T-helper 2 cell (primary cell): ENCODE measurements around the gene GLYATL3.
A peak's percentile ranks its signal among the peaks of the same experiment; 100 is the strongest.

Experiments used
- DNase-seq, 5 experiments: peaks; one replicate each; pipeline versions ENCODE4 v3.0.0 to v3.0.0-alpha.2; 2012 to 2022

Gene GLYATL3

DNA sequence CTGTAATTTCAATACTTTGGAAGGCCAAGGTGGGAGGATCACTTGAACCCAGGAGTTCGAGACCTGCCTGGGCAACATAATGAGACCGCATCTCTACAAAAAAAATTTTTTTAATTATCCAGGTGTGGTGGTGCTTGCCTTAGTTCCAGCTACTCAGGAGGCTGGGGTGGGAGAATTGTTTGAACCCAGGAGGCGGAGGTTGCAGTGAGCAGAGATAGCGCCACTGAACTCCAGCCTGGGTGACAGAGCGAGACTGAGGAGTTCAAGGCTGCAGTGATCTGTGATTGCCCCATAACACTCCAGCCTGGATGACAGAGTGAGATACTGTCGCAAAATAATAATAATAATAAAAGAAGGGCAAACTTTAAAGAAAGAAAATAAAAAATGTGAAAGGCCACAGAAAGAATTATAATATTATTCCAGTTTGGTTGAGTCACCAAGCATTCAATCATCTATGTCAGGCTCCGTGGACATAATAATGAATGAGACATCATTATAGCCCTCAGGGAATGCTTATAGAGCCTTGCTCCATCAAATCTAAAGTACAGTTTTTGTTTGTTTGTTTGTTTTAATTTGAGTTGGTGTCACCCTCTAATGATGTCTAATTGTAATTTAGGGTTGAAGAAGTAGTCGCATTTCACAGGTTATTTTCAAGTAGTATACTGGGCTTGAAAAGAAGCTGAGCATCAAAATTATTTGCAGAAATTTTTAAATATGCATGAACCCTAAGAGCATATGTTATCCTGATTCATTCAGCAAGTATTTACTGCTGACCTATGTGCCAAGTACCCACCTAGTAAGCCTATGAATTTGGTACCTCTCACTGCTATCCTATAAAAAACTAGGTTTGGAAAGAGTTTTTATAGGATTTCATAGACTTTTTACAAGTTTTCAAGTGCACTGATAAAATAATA lies 15.1 kb downstream of the GLYATL3 start:
- DNase-seq, result no peak

DNA sequence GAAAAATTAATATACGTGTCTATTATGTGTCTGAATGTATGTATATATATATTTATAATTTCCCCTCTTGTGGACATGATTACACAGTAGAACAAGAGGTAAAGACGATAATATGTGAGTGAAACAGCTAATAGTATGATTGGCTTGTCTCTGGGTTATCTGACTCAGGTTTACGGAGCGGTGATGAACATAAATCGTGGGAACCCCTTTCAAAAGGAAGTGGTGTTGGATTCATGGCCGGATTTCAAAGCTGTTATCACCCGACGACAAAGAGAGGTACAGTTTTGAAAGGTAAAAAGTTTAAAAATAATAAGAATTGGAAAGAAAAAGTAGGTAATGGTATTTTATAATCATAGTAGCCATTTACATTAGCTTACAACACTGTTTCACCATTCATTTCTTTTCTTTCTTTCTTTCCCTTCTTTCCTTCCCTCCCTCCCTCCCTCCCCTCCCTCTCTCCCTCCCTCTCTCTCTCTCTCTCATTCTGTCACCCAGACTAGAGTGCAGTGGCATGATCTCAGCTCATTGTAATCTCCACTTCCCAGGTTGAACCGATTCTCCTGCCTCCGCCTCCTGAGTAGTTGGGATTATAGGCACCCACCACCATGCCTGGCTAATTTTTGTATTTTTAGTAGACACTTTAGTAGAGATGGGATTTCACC lies 15.9 kb downstream of the GLYATL3 start:
- no peak for DNase-seq

DNA sequence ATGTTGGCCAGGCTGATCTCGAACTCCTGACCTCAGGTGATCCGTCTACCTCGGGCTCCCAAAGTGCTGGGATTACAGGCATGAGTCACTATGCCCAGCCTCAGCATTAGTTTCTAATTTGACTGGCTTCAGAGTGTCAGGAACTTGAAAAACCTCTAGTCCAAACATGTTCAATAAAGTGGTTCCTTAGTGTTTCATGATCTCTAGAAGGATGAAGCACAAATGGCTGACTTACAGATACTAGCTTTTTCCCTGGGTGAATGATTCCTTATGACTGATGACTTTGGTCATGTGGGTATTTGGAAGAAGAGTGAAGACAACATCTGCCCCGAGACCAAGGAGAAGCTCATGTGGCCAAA lies 16.4 kb downstream of the GLYATL3 start:
- DNase-seq, result no peak

DNA sequence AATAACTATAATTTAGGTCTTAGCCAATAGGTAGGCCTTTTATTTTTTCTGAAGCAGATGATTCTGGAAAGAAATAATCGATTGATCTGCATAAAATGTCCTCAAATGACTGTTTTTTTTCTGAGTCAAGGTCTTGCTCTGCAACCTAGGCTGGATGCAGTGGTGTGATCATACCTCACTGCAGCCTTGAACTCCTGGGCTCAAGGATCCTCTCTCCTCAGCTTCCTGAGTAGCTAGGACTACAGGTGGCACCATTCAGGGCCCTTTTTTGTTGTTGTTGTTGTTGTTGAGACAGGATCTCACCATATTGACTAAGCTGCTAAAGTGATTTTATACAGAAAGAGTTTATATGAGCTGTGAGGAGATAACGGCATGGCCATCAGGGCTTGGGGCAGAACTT lies 18.2 kb downstream of the GLYATL3 start:
- no peak for DNase-seq

DNA sequence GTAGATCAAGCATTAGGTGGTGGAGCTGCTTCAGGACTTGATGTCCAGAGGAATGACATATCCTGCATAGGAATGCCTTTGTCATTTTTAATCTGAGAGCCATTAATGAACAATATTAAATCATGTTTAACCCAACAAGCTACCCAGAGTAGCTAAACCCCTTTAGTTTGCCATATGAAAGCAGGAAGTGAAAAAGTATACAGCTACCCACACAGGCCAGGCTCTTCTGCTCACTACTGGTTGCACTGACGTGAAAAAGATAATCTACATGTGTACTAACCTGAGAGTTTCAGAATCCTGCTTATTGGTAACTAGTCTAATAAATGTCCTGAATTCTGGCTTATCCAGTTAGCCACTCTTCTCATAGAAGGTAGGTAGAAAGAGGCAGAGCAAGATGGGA lies 19.9 kb downstream of the GLYATL3 start:
- no peak for DNase-seq

DNA sequence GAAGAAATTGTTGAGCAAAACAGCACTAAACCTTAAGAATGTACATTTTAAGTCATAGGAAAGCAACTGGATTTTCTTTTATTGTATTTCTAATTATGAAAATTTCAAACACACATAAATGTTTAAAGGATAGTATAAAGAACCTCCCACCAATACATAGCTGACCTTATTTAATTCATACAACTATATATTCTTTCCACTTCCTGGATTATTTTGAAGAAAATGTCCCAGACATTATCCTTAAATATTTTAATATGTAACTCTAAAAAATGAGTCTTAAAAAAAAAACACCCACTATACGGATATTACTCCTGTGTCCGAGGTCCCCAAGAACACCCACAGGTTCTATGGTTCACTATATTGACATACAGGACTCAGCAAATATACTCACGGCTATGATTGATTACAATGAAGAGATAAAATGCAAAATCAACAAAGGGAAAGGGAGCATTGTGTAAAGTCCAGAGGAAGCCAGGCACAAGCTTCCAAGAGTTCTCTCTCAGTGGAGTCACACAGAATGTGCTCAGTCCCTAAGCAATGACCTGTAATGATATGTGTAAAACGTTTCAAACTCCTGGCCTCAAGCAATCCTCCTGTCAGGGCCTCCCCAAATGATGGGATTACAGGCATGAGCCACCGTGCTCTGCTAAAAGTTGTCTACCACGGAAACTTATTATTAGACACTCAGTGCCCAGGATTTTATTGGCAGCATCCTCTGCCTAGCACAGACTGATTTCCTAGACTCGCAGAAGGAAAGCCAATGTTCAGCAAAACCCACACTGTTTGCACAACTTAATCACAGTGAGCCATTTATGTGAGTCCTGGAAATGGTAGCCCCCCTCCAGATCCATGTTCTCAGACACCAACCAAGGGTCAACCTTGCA lies 23.2 kb downstream of the GLYATL3 start:
- DNase-seq, result no peak

DNA sequence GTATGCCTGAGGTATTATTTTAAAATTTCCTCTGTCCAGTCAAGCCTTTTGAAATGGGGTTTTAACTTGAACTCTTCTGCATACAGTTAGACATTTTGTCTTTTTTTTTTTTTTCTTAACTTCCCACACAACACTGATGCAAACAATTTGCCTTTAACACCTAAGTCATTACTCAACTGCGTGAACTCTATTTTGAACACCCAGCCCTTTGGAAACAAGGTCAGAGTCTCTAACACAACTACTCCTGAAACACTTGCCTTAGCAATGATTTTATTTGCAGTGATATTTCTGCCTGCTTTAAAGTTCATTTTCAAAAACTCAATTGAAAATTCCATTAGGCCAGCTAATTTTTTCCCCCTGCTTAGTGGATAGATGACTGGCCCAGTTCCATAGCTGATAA lies 24.2 kb downstream of the GLYATL3 start:
- no peak for DNase-seq

DNA sequence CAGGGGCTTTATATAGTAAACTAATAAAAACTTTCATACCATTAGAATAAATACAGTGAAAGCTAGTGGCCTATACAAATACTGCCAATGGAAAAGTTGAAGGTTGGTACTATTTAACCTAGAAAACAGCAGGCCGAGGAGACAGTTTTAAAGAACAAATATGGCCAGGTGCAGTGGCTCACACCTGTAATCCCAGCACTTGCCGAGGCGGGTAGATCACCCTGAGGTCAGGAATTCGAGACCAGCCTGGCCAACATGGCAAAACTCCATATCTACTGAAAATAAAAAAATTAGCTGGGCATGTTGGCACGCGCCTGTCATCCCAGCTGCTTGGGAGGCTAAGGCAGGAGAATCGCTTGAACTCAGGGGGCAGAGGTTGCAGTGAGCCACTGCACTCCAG lies 24.8 kb downstream of the GLYATL3 start:
- DNase-seq, result no peak

DNA sequence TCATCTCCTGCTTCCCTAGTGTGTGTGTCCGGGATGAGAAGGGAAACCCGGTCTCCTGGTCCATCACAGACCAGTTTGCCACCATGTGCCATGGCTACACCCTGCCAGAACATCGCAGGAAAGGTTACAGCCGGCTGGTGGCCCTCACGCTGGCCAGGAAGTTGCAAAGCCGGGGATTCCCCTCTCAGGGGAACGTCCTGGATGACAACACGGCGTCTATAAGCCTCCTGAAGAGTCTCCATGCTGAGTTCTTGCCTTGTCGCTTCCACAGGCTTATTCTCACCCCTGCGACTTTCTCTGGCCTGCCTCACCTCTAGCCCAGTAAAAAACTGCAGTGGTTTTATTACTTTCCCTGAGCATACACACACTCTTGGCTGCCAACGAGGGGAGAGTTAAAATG lies 26.9 kb downstream of the GLYATL3 start:
- no peak for DNase-seq

DNA sequence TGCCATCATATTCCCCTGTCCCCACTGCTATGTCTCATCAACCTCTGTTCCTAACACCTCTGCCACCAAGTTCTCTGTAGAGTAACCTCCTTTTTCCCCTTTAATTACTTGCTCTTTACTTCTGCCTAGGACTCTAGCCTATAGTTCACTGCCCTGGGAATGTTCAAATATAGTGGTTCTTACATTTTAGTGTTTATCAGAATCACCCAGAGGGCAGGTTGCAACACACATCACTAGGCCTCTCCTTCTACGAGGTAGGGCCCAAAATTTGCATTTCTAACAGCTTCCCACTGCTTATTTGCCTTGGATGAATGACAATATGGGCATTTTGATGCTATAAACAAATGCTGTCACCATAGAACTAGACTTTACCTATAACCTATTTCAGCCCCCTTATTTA lies 27.6 kb downstream of the GLYATL3 start:
- no peak for DNase-seq

DNA sequence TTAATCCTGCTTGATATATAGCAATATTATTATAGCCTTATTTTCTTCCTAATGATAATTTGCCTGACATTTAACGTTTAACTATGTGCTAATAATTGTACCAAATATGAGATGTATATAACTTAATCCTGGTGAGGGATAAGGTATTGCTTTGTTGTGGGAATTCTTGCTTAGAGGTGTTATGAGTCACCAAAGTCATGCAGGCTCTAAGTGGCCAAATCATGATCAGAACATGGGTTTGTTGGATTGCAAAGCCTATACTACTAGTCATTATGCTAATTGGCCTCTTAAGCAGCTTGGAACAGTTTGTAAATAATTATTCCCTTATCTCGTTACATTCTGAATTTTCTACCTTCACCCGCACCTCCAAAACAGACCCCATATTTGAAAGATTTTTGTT lies 28.8 kb downstream of the GLYATL3 start:
- no peak for DNase-seq

DNA sequence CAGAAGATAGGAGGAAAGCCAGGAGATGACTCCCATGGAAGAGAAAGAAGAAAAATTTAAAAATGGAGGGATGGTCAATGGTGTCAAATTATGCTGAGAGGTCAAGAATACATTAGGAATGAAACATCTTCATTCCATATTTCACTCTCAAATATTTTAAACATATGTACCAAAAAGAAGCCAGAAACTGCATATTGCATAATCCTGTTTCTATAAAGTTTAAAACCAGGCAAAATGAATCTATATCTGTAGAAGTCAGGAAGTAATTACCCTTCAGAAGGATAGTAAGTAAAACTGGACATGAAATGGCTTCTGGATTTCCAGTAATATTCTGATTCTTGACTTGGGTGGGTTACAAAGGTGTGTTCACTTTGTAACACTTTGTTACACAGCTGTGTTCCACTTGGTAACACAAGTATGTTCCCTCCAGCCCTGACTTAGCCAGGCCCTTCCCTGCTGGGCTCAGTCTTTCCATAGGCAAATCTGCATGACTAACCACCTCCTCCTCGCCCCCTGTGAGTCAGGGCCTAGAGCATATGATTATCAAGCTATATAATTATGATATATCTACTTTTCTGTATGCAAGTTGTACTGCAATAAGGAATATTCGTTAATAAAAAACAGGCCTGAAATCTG lies 30.5 kb downstream of the GLYATL3 start:
- DNase-seq, result no peak

DNA sequence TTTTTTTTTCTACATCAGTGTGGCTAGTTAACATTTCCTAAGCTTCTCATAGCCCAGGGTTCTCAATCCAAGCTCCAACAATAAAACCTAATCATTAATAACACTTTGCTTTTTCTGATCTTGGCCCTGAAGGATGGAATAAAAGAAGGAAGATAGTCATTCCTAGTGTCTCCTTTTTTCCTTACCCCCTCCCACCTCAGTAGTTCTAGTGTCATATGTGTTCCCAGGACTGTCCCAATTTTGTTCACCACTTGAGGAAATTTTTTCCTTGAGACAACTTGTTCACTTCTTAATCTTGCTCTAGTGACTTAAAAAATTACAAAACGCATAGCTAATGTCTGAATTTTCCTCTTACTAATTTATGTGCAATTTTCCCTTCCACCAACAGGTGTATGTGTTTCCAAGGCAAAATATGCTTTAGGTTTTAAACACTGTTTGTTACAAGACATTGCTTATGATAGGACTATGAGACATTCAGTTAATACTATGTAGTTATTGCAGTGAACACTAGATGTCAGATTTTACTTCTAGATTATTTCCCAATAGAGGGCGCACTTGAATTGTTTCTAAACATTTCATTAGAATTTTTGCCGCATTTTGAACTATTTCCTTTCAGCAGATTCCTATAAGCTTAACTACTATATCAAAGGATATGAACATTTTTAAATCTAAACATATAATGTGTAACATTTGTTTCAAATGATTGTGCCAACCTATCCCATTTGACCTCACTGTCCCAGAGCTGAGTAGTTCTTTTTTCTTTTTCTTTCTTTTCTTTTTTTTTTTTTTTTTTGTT lies 32.2 kb downstream of the GLYATL3 start:
- DNase-seq, result peak in 1 of 5 experiments; percentile 43

DNA sequence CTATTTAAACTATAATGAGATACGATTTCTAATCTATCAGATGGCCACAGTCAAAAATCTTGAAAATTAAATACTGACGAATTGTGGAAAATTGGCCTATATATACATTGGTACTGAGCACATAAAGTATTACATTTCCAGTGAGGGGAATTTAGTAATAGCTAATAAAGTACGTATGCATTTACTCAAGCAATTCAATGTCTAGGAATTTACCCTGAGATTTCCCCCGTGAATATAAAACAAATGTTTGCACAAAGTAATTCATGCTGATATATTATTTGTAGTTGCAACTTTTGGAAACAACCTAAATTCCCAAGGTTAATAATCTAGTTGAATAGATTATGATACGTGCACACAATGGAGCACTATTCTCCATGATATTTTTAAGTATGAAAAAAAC lies 36.1 kb downstream of the GLYATL3 start:
- no peak for DNase-seq

DNA sequence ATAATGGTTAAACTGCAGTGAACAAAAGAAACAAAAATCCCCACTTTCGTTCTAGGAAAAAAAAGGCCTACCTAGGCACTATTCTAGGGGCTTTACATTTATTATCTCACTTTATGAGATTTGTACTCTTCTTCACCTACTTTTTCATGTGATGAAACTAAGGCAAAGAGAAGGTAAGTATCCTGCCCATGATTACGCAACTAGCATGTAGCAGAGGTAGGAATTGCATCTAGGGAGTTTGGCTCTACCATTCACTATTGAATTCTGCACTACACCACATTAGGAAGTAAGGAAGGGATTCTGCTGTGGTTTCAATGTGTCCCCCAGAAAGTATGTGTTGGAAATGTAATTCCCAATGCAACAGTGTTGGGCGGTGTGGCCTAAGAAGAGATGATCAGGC lies 39.4 kb downstream of the GLYATL3 start:
- no peak for DNase-seq

DNA sequence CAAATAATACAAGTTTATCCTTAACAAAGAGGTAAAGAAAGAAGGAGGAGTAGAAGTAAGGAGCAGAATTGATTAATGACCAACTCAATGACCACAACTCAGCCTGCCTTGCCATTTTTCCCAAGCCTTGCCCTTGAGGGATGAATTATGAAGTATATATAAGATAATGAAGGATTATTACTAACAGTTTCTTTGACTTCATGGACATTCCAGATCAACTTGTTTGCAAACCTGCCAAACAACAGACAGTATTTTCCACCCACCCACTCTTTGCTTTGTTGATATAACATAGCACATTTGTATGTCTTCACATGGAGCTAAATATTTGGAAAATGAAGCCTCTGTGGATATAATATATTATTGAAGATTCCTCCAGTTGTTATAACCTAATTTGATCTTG lies 40.9 kb downstream of the GLYATL3 start:
- no peak for DNase-seq

DNA sequence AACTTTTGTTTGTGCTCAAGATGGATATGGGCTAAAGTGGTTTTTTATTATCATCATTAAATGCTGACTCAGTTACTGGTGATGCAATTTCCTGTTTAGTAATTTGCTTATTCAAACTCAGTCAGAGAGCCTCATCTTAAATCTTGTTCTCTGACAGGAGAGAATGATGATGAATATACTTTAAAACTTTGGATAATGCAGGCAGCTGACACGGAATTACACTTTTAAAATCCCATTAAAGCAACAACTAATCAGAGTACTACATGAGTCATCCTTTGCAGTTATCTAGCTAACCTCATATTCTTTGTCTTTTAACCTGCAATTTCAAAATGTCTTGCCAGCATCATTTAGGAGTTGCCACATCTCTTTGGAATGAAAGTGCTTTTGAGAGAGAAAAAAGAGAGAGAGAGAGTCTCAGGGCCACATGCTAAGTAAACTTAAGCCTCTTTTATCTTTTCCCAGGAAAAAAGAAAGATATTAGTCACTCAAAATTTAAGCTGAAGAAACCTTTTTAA lies 41.5 kb downstream of the GLYATL3 start:
- no peak for DNase-seq

DNA sequence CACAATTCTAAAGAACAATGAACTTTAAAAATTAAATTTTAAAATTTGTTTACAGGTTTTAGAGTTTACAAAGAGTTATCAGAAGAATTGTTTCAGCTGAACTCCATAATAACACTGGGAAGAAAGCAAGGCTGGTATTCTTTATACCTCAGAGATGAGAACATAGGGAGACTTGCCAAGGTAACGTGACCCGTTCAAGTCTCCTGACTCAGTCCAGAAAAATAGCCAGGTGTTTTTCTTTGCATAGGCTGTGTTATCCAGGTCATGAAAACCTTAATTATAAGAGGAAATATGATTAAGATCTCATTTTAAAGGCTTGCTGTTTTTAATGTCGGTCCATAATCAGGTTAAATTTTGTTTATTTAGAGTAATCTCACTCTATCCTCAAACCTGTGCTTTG lies 42.2 kb downstream of the GLYATL3 start:
- DNase-seq, result no peak

DNA sequence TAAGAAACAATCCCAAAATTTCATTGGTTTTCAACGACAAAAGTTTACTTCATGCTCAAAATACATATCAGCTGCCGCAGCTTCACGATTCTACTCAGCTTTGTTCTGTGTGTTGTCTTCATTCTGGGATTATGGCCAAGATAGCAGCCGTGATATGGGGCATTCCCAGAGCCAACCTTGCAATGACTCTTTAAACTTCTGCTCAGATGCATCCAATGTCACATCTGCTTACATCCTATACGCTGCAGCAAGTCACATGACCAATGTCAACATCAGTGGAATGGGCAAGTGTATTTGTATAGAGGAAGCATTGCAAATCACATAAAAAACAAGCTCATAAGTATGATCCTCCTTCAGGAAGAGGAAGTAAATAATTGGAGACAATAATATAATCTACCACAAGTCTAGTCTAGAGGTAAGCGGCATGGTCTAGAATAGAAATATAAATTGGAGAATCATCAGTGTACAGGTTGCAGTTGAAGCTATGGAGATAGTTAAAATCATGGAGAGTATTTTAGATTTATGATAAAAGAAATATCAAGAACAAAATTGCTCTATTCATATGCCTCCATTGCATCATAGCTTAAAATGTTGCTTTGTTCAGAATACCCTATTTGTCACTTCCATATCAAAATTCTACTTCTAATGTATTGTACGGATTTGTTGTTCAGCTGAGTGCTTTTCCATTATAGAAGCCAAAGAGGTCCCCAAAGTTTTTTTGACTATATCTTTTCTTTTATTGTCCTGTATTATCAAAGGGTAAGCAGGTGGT lies 43.5 kb downstream of the GLYATL3 start:
- no peak for DNase-seq

DNA sequence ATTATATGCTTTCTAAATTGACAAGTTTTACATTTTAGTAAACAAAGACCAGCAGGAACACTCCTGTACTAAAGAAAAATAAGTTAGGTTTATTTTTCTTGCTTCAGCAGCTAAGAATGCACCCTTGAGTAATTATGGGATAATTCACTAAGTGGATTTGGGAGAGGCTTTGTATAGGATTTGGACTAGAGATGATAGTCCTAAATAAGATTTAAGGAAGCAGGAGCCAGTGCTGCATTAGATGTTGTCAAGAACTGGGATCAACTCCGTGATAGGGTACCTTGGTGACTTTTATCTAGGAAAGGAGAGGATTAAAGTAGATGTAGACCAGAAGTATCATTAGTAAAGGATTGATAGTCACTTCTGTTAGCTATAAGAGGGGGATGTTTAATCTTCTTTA lies 46.6 kb downstream of the GLYATL3 start:
- DNase-seq, result no peak
